Smooth muscle cell (in vitro differentiated cells): ENCODE data around the gene CDC42BPG. TPM values are rescaled to one million over a fixed set of nuclear protein-coding genes. Genes with fewer than 3 reads are reported as not detected.
A peak's percentile ranks its signal among the peaks of the same experiment; 100 is the strongest.

Experiments used
- DNase-seq: peaks from one replicate; lab custom pipeline; 2025; ENCODE audit not compliant: unreplicated experiment; lab: John Stamatoyannopoulos, UW
- H2AFZ ChIP-seq: fragments of 200-600 bp; sonication (generic); 2 replicates; pipeline ENCODE4 v1.6.0; 2016; ENCODE audit warnings: antibody characterized with exemption, low read depth, mild to moderate bottlenecking
- H3F3A ChIP-seq: fragments of 200-600 bp; sonication (generic); 2 replicates; pipeline ENCODE4 v1.6.0; 2017; ENCODE audit warnings: antibody characterized with exemption, low read depth
- H3K27ac ChIP-seq: fragments of 200-600 bp; sonication (generic); 2 replicates; pipeline ENCODE4 v1.5.1; 2016; ENCODE audit warnings: low read depth, mild to moderate bottlenecking
- H3K27me3 ChIP-seq: fragments of 200-600 bp; sonication (generic); 2 replicates; pipeline ENCODE4 v1.6.1; 2016; ENCODE audit warnings: low read depth, mild to moderate bottlenecking
- H3K36me3 ChIP-seq: fragments of 200-600 bp; sonication (generic); 2 replicates; pipeline ENCODE4 v1.5.1; 2016; ENCODE audit warnings: low read depth
- H3K4me1 ChIP-seq: fragments of 200-600 bp; sonication (generic); 2 replicates; pipeline ENCODE4 v1.5.1; 2016; ENCODE audit warnings: low read depth
- H3K4me2 ChIP-seq: fragments of 200-600 bp; sonication (generic); 2 replicates; pipeline ENCODE4 v1.6.0; 2016; ENCODE audit warnings: mild to moderate bottlenecking
- H3K4me3 ChIP-seq: fragments of 200-600 bp; sonication (generic); 2 replicates; pipeline ENCODE4 v1.5.1; 2016; ENCODE audit warnings: mild to moderate bottlenecking
- H3K79me2 ChIP-seq: fragments of 200-600 bp; sonication (generic); 2 replicates; pipeline ENCODE4 v1.6.0; 2016; ENCODE audit warnings: low read depth, mild to moderate bottlenecking
- H3K9ac ChIP-seq: fragments of 200-600 bp; sonication (generic); 2 replicates; pipeline ENCODE4 v1.6.0; 2016; ENCODE audit warnings: low read depth
- H3K9me3 ChIP-seq: fragments of 200-600 bp; sonication (generic); replicated peaks from 2 replicates; pipeline ENCODE4 v1.5.1; 2016; ENCODE audit warnings: low read depth
- H4K20me1 ChIP-seq: fragments of 200-600 bp; sonication (generic); 2 replicates; pipeline ENCODE4 v1.6.0; 2016; ENCODE audit warnings: low read depth
- CTCF ChIP-seq: fragments of 200-600 bp; sonication (generic); IDR thresholded peaks from 2 replicates; pipeline ENCODE4 v1.5.1; 2017; ENCODE audit warnings: borderline replicate concordance, mild to moderate bottlenecking, antibody characterized with exemption; ENCODE audit not compliant: insufficient read depth, poor library complexity, severe bottlenecking
- WGBS: methylation state at CpG from one replicate; pipeline ENCODE4 v1.1.7; 2016; ENCODE audit warnings: low lambda C conversion rate; 5-methylcytosine and 5-hydroxymethylcytosine counted together
- polyA plus RNA-seq: library from polyadenylated mRNA; unstranded; fragments of >200 nt; fragmentation: Nextera tagmentation; extraction: Ambion mirVana; gene quantifications from 2 replicates; pipeline ENCODE4 v1.2.1, GENCODE V29; 2016
- total RNA-seq: library from RNA; depleted of rRNA; stranded (reverse); fragments of >200 nt; gene quantifications from 2 replicates; pipeline ENCODE4 v1.2.3, GENCODE V29; 2014

Gene CDC42BPG
- total and polyA plus RNA-seq, 2 experiments from 2014 or later, result 1.7 to 4.7 TPM

DNA sequence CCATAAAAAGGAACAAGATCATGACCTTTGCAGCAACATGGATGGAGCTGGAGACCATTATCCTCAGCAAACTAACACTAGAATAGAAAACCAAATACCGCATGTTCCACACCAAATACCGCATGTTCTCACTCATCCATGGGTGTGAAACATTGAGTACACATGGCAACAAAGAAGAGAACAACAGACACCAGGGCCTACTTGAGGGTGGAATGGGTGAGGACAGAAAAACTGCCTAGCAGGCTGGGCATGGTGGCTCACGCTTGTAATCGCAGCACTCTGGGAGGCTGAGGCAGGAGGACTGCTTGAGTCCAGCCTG is 21.7 kb upstream of the CDC42BPG start:
- H3K4me3 ChIP-seq, result no peak overlapping the region
- no peaks in the 10 kb centered on the region for H3K9me3 ChIP-seq
- no peak for DNase-seq
- H4K20me1 ChIP-seq, result peaks cover 95% of the 10 kb centered on the region
- no peak overlapping the region for H2AFZ ChIP-seq
- no peak overlapping the region for H3K9ac ChIP-seq
- TF ChIP-seq CTCF, result no peak
- H3K79me2 ChIP-seq, result peaks cover 79% of the 10 kb centered on the region
- H3K27ac ChIP-seq, result peak overlapping the region; percentile 89
- WGBS, result 98% methylated on average over 4 of the region's 4 CpGs
- no peak overlapping the region for H3K4me2 ChIP-seq
- H3F3A ChIP-seq, result peaks cover 30% of the 10 kb centered on the region
- peaks cover 52% of the 10 kb centered on the region for H3K4me1 ChIP-seq
- H3K36me3 ChIP-seq, result no peaks in the 10 kb centered on the region
- H3K27me3 ChIP-seq, result no peaks in the 10 kb centered on the region

DNA sequence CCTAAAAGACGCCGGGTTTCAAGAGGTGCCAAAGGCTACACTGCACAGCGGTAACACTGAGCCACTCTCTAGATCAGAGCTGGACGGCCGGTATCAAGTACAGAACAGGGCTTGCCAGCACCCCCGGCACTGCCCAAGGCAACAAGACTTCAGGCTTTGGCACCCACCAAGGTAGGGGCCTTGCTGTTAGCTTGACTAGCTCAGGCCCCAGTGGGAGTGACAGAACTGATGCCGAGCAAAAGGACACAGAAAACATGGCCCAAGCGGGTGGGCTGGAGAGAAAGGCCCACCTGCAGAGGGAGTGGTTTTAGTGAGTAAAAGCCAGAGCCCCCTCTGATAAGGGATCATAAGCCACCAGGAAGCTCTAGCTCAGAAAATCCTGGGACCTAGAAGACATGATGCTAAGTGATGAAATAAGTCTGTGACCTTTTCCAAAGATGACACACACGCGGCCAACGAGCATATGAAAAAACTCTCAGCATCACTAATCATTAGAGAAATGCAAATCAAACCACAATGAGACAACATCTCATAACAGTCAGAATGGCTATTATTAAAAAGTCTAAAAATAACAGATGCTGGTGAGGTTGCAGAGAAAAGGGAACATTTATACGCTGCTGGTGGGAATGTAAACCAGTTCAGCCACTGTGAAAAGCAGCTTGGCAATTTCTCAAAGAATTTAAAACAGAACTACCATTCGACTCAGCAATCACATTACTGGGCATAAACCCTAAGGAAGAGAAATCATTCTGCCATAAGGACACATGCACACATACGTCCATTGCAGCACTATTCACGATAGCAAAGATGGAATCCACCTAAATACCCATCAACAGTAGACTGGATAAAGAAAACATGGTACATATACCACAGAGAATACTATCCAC is 21.1 kb upstream of the CDC42BPG start:
- Histone ChIP-seq H3K4me1 (peaks cover 46% of the 10 kb centered on the region), H3K27me3 (no peaks in the 10 kb centered on the region), H3K4me2 (peak overlapping the region; percentile 77), H3K27ac (peak overlapping the region; percentile 89), H3K36me3 (no peaks in the 10 kb centered on the region), H4K20me1 (peaks cover 93% of the 10 kb centered on the region), H2AFZ (no peak overlapping the region), H3K9me3 (no peaks in the 10 kb centered on the region), H3K9ac (peak overlapping the region; percentile 55), H3K79me2 (peaks cover 76% of the 10 kb centered on the region), H3F3A (peaks cover 26% of the 10 kb centered on the region), H3K4me3 (no peak overlapping the region)
- 64% methylated on average over 15 of the region's 15 CpGs for WGBS
- no peak for DNase-seq
- TF ChIP-seq CTCF, result no peak

- peaks cover 91% of the 10 kb centered on the region for H4K20me1 ChIP-seq
- 46% methylated on average over 18 of the region's 18 CpGs for WGBS
These were observed 20.2 kb upstream of the CDC42BPG start for GRCh38 chr11:64864473-64865285.

More at GRCh38 chr11:64864473-64865285, 20.2 kb upstream of the CDC42BPG start:
- Histone ChIP-seq H3K9me3 (no peaks in the 10 kb centered on the region), H3K4me2 (peak overlapping the region; percentile 77), H3K9ac (peak overlapping the region; percentile 55), H3K36me3 (no peaks in the 10 kb centered on the region), H3K4me1 (peaks cover 37% of the 10 kb centered on the region), H2AFZ (no peak overlapping the region), H3K4me3 (no peak overlapping the region), H3K79me2 (peaks cover 78% of the 10 kb centered on the region), H3F3A (peaks cover 19% of the 10 kb centered on the region), H3K27ac (peak overlapping the region; percentile 89), H3K27me3 (no peaks in the 10 kb centered on the region)
- no peak for TF ChIP-seq CTCF
- peak; percentile 30 for DNase-seq
